HepG2 (cell line): Measurements from ENCODE around the gene RHBDL1. TPM values are rescaled to one million over a fixed set of nuclear protein-coding genes. Genes with fewer than 3 reads are reported as not detected.

ENCODE experiments used
- AFF4 ChIP-seq: sonication (generic); formaldehyde crosslinking; IDR thresholded peaks from 2 replicates; pipeline ENCODE4 v1.4.0; 2020; ENCODE audit warnings: missing genetic modification reagents
- ARID3A ChIP-seq: IDR thresholded peaks from 2 replicates; pipeline ENCODE4 v1.6.1; 2012; ENCODE audit warnings: low read depth, low read length, improper control_type of control experiment
- DNMT3B ChIP-seq: conservative IDR thresholded peaks from 2 replicates; pipeline ENCODE4 v1.6.1; 2016; ENCODE audit warnings: missing biosample characterization, control low read depth
- DZIP1 ChIP-seq: sonication (generic); formaldehyde crosslinking; IDR thresholded peaks from 2 replicates; pipeline ENCODE4 v1.5.0; 2020; ENCODE audit warnings: mild to moderate bottlenecking, missing genetic modification reagents
- FLYWCH1 ChIP-seq: sonication (generic); formaldehyde crosslinking; IDR thresholded peaks from 2 replicates; pipeline ENCODE4 v1.8.1; 2023; ENCODE audit warnings: mild to moderate bottlenecking, missing genetic modification reagents
- HOXA5 ChIP-seq: sonication (generic); formaldehyde crosslinking; IDR thresholded peaks from 2 replicates; pipeline ENCODE4 v1.4.0; 2020; ENCODE audit warnings: missing genetic modification reagents
- MAFF ChIP-seq: IDR thresholded peaks from 2 replicates; pipeline ENCODE4 v1.6.1; 2011; ENCODE audit warnings: low read depth, low read length, improper control_type of control experiment
- RORA ChIP-seq: sonication (generic); formaldehyde crosslinking; IDR thresholded peaks from 2 replicates; pipeline ENCODE4 v1.5.0; 2020; ENCODE audit warnings: mild to moderate bottlenecking, missing genetic modification reagents, moderate library complexity
- TCF12 ChIP-seq, 2 experiments: fragments of 450-650 bp in 1 of 2; sonication (generic) in 1 of 2; formaldehyde crosslinking in 1 of 2; IDR thresholded peaks; 2 replicates each; pipeline versions ENCODE4 v1.6.1 to v1.8.0; 2017 to 2022; ENCODE audit warnings: antibody characterized with exemption in 1 of 2, mild to moderate bottlenecking in 1 of 2, missing genetic modification reagents in 1 of 2, moderate library complexity in 1 of 2
- ZFP1 ChIP-seq: IDR thresholded peaks from 2 replicates; pipeline ENCODE4 v1.6.1; 2016
- ZMYM4 ChIP-seq: sonication (generic); formaldehyde crosslinking; IDR thresholded peaks from 2 replicates; pipeline ENCODE4 v1.8.1; 2023; ENCODE audit warnings: mild to moderate bottlenecking, missing genetic modification reagents
- ZNF235 ChIP-seq: sonication (generic); formaldehyde crosslinking; IDR thresholded peaks from 2 replicates; pipeline ENCODE4 v1.8.1; 2023; ENCODE audit warnings: mild to moderate bottlenecking, missing genetic modification reagents, borderline replicate concordance
- ZNF260 ChIP-seq: sonication (generic); formaldehyde crosslinking; IDR thresholded peaks from 2 replicates; pipeline ENCODE4 v1.4.0; 2020; ENCODE audit warnings: missing genetic modification reagents, low read depth, mild to moderate bottlenecking, borderline replicate concordance
- ZNF34 ChIP-seq: sonication (generic); formaldehyde crosslinking; IDR thresholded peaks from 2 replicates; pipeline ENCODE4 v1.4.0; 2020; ENCODE audit warnings: mild to moderate bottlenecking, missing genetic modification reagents, borderline replicate concordance
- ZNF678 ChIP-seq: sonication (generic); formaldehyde crosslinking; IDR thresholded peaks from 2 replicates; pipeline ENCODE4 v1.4.0; 2020; ENCODE audit warnings: mild to moderate bottlenecking, missing genetic modification reagents
- ZNF709 ChIP-seq: sonication (generic); formaldehyde crosslinking; IDR thresholded peaks from 2 replicates; pipeline ENCODE4 v1.5.0; 2020; ENCODE audit warnings: mild to moderate bottlenecking, missing genetic modification reagents
- polyA plus RNA-seq, 8 experiments: library from polyadenylated mRNA; depleted of rRNA in 3 of 8; stranded (reverse) in 7 of 8; unstranded in 1 of 8; fragments of >200 nt; fragmentation: Illumina TruSeq in 4 of 8; extraction: Trizol in 4 of 8; gene quantifications; 2 replicates each; pipeline versions ENCODE4 v1.2.1 to v1.2.3, GENCODE V29; 2011 to 2016; ENCODE audit warnings: low read depth in 4 of 8, missing spikeins in 1 of 8, mixed read lengths in 1 of 8; ENCODE audit not compliant: insufficient read depth in 1 of 8
- total RNA-seq, 5 experiments: library from RNA; depleted of rRNA; stranded (reverse); fragments of >200 nt; fragmentation: Illumina TruSeq; extraction: Trizol; gene quantifications; 2 replicates each; pipeline ENCODE4 v1.2.3, GENCODE V29; 2016; ENCODE audit warnings: low read depth in 1 of 5

The RHBDL1 gene
- total and polyA plus RNA-seq, 2 of the 13 experiments (the other 11 are each of a cell fraction or from before 2014, with no cell fraction given), result 1.8 to 3.8 TPM

- peak; percentile 97; the same call in 1 of the 2 replicates for TF ChIP-seq ZNF235 (CRISPR knock-in tag)
- TF ChIP-seq DZIP1 (CRISPR knock-in tag), result peak; percentile 95
- no peak; the same call in 1 of the 2 replicates for TF ChIP-seq AFF4
- no peak for TF ChIP-seq ZNF260
- peak; percentile 78; the same call in 1 of the 2 replicates for TF ChIP-seq HOXA5
- peak; percentile 90 for TF ChIP-seq ZMYM4
- no peak for TF ChIP-seq ZFP1 (CRISPR knock-in tag)
- no peak for TF ChIP-seq TCF12 (IDR thresholded peaks at IDR 0.05)
- peak; percentile 80; the same call in 1 of the 2 replicates for TF ChIP-seq TCF12 (CRISPR knock-in tag; IDR thresholded peaks at IDR 0.05)
- no peak for TF ChIP-seq MAFF
- TF ChIP-seq FLYWCH1 (CRISPR knock-in tag), result peak; percentile 75; the same call in 1 of the 2 replicates
- no peak for TF ChIP-seq ZNF709 (CRISPR knock-in tag)
- TF ChIP-seq DNMT3B, result no peak
- no peak for TF ChIP-seq ZNF34 (CRISPR knock-in tag)
- TF ChIP-seq ZNF678 (CRISPR knock-in tag), result peak; percentile 49; the same call in 1 of the 2 replicates
- no peak for TF ChIP-seq ARID3A
- no peak for TF ChIP-seq RORA
Observed at GRCh38 chr16:648781-649589, 26.5 kb upstream of the RHBDL1 start, which contains the start of gene WDR90 (continued).
